H9 (cell line): Measurements from ENCODE around the gene SLC10A3. TPM values are rescaled to one million over a fixed set of nuclear protein-coding genes. Genes with fewer than 3 reads are reported as not detected.

ENCODE experiments used
- DNase-seq: peaks from one replicate; pipeline ENCODE4 v3.0.0-alpha.2; 2017
- H2AFZ ChIP-seq: one replicate; pipeline ENCODE4 v1.6.1; 2013; ENCODE audit warnings: mild to moderate bottlenecking, low read length, control low read depth, moderate library complexity
- H2AK5ac ChIP-seq: 2 replicates; pipeline ENCODE4 v1.6.1; 2013; ENCODE audit warnings: low read length, control low read depth, mixed read lengths; ENCODE audit not compliant: insufficient read length
- H2BK120ac ChIP-seq: one replicate; pipeline ENCODE4 v1.6.1; 2013; ENCODE audit warnings: low read depth, mild to moderate bottlenecking, low read length, control low read depth, inconsistent platforms; ENCODE audit not compliant: poor library complexity, severe bottlenecking
- H2BK12ac ChIP-seq: 2 replicates; pipeline ENCODE4 v1.6.1; 2013; ENCODE audit warnings: low read length, control low read depth, mixed read lengths, low read depth; ENCODE audit not compliant: insufficient read length
- H2BK15ac ChIP-seq: 2 replicates; pipeline ENCODE4 v1.6.1; 2013; ENCODE audit warnings: low read depth, low read length, control low read depth
- H2BK20ac ChIP-seq: one replicate; pipeline ENCODE4 v1.6.1; 2013; ENCODE audit warnings: low read depth, mild to moderate bottlenecking, low read length, control low read depth, inconsistent platforms; ENCODE audit not compliant: poor library complexity, severe bottlenecking
- H2BK5ac ChIP-seq: 2 replicates; pipeline ENCODE4 v1.6.1; 2013; ENCODE audit warnings: low read length, control low read depth, mixed read lengths; ENCODE audit not compliant: insufficient read length
- H3K14ac ChIP-seq: 2 replicates; pipeline ENCODE4 v1.6.1; 2013; ENCODE audit warnings: low read length, control low read depth; ENCODE audit not compliant: insufficient read depth
- H3K18ac ChIP-seq: 2 replicates; pipeline ENCODE4 v1.6.1; 2013; ENCODE audit warnings: low read depth, mild to moderate bottlenecking, mixed read lengths, low read length, control low read depth; ENCODE audit not compliant: insufficient read length
- H3K23ac ChIP-seq: 2 replicates; pipeline ENCODE4 v1.6.1; 2013; ENCODE audit warnings: low read length, control low read depth, mixed read lengths, low read depth; ENCODE audit not compliant: insufficient read length
- H3K23me2 ChIP-seq: 2 replicates; pipeline ENCODE4 v1.6.1; 2013; ENCODE audit warnings: low read depth, mild to moderate bottlenecking, mixed read lengths, low read length, control low read depth; ENCODE audit not compliant: insufficient read length, poor library complexity, severe bottlenecking
- H3K27ac ChIP-seq: 2 replicates; pipeline ENCODE4 v1.5.1; 2013; ENCODE audit warnings: low read length, control low read depth, mixed read lengths, low read depth; ENCODE audit not compliant: insufficient read length
- H3K27me3 ChIP-seq: 2 replicates; pipeline ENCODE4 v1.6.1; 2013; ENCODE audit warnings: low read length, control low read depth, inconsistent platforms; ENCODE audit not compliant: insufficient read depth
- H3K4ac ChIP-seq: 2 replicates; pipeline ENCODE4 v1.6.1; 2013; ENCODE audit warnings: low read depth, mild to moderate bottlenecking, control low read depth, inconsistent platforms, low read length, moderate library complexity
- H3K4me1 ChIP-seq: 2 replicates; pipeline ENCODE4 v1.6.1; 2013; ENCODE audit warnings: low read length, control low read depth, inconsistent platforms; ENCODE audit not compliant: insufficient read depth
- H3K4me2 ChIP-seq: 2 replicates; pipeline ENCODE4 v1.6.1; 2013; ENCODE audit warnings: low read length, control low read depth, mixed read lengths; ENCODE audit not compliant: insufficient read length, insufficient read depth
- H3K56ac ChIP-seq: 2 replicates; pipeline ENCODE4 v1.6.1; 2013; ENCODE audit warnings: low read depth, mild to moderate bottlenecking, mixed read lengths, low read length, control low read depth; ENCODE audit not compliant: insufficient read length
- H3K79me1 ChIP-seq: 2 replicates; pipeline ENCODE4 v1.6.1; 2013; ENCODE audit warnings: low read depth, mild to moderate bottlenecking, moderate library complexity, low read length, control low read depth, inconsistent platforms; ENCODE audit not compliant: insufficient read depth, poor library complexity, severe bottlenecking
- H3K79me2 ChIP-seq: 2 replicates; pipeline ENCODE4 v1.6.1; 2013; ENCODE audit warnings: low read length, control low read depth, inconsistent platforms; ENCODE audit not compliant: insufficient read depth
- H3K9ac ChIP-seq: 2 replicates; pipeline ENCODE4 v1.6.1; 2013; ENCODE audit warnings: low read length, control low read depth, mixed read lengths; ENCODE audit not compliant: insufficient read length; ENCODE audit errors: extremely low read depth
- H3K9me3 ChIP-seq: one replicate; pipeline ENCODE4 v1.6.1; 2013; ENCODE audit warnings: low read depth, low read length, inconsistent platforms; ENCODE audit not compliant: control insufficient read depth
- H3T11ph ChIP-seq: one replicate; pipeline ENCODE4 v1.6.1; 2013; ENCODE audit warnings: mild to moderate bottlenecking, low read length, control low read depth, inconsistent platforms
- H4K20me1 ChIP-seq: one replicate; pipeline ENCODE4 v1.6.1; 2013; ENCODE audit not compliant: control insufficient read depth, insufficient read length, insufficient read depth
- H4K5ac ChIP-seq: 2 replicates; pipeline ENCODE4 v1.6.1; 2013; ENCODE audit warnings: low read depth, mild to moderate bottlenecking, mixed read lengths, low read length, control low read depth; ENCODE audit not compliant: insufficient read length
- H4K8ac ChIP-seq: replicated peaks from 2 replicates; pipeline ENCODE4 v1.6.1; 2013; ENCODE audit warnings: low read length, control low read depth, mixed read lengths, low read depth; ENCODE audit not compliant: insufficient read length
- H4K91ac ChIP-seq: 2 replicates; pipeline ENCODE4 v1.6.1; 2013; ENCODE audit warnings: low read depth, mild to moderate bottlenecking, moderate library complexity, mixed read lengths, low read length, control low read depth; ENCODE audit not compliant: insufficient read length
- H3K27ac Mint-ChIP-seq, 3 experiments: 2 replicates in 2 of 3; 3 replicates in 1 of 3; pipeline ENCODE4 v1.8.0; 2020 to 2021; ENCODE audit warnings: mixed read lengths in 3 of 3, mild to moderate bottlenecking in 1 of 3, moderate library complexity in 1 of 3
- H3K27me3 Mint-ChIP-seq: 2 replicates; pipeline ENCODE4 v1.8.0; 2021; ENCODE audit warnings: low read depth, mild to moderate bottlenecking, moderate library complexity, mixed read lengths
- H3K36me3 Mint-ChIP-seq, 3 experiments: 2 replicates in 2 of 3; 3 replicates in 1 of 3; pipeline ENCODE4 v1.8.0; 2020 to 2021; ENCODE audit warnings: low read depth in 3 of 3, mixed read lengths in 3 of 3; ENCODE audit not compliant: insufficient read depth in 1 of 3
- H3K4me1 Mint-ChIP-seq, 2 experiments: 2 replicates each; pipeline ENCODE4 v1.8.0; 2020; ENCODE audit warnings: mixed read lengths in 2 of 2
- H3K4me3 Mint-ChIP-seq, 2 experiments: 2 replicates in 1 of 2; 3 replicates in 1 of 2; pipeline ENCODE4 v1.8.0; 2020 to 2021; ENCODE audit warnings: mild to moderate bottlenecking in 2 of 2, mixed read lengths in 2 of 2, moderate library complexity in 1 of 2
- H3K9me3 Mint-ChIP-seq, 2 experiments: 2 replicates in 1 of 2; 3 replicates in 1 of 2; pipeline ENCODE4 v1.8.0; 2020; ENCODE audit warnings: mild to moderate bottlenecking in 2 of 2, mixed read lengths in 2 of 2, moderate library complexity in 1 of 2
- CTCF ChIP-seq: fragments of 200-600 bp; sonication (generic); conservative IDR thresholded peaks from 3 replicates; pipeline ENCODE4 v1.8.0; 2021; ENCODE audit warnings: antibody characterized with exemption, mild to moderate bottlenecking
- WGBS: extraction: QIAGEN DNeasy Blood & Tissue Kit; methylation state at CpG from one replicate; pipeline ENCODE4 v1.1.7; 2013; ENCODE audit warnings: missing lambda C conversion rate, low lambda C conversion rate, mixed read lengths; ENCODE audit not compliant: insufficient read length; ENCODE audit errors: extremely low coverage; 5-methylcytosine and 5-hydroxymethylcytosine counted together
- total RNA-seq: library from RNA; stranded (reverse); gene quantifications from 2 replicates; pipeline ENCODE4 v1.2.1, GENCODE V29; 2021

SLC10A3 gene
- total RNA-seq, 1 experiment from 2014 or later: 8.8 TPM

DNA sequence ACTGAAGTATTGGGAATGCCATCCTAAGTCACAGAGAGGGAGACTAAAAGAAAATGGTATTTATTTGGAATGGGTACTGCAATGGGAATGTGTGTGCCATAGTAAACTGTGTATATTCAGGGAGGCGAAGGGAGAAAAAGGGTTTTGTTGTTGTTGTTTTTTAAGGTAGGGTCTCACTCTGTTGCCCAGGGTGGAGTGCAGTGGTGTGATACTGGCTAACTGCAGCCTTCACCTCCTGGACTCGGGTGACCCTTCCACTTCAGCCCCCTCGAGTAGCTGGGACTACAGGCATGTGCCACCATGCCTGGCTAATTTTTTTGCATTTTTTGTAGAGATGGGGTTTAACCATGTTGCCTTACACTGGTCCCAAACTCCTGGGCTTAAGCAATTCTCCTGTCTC, 4.3 kb upstream of the SLC10A3 start:
- no peak overlapping the region for H3K4ac ChIP-seq
- no peak overlapping the region for H2BK20ac ChIP-seq
- no CpG with 5 or more reads among the region's 3 CpGs for WGBS
- no peak overlapping the region for H3K4me3 Mint-ChIP-seq
- no peaks in the 10 kb centered on the region for H3K79me1 ChIP-seq
- H2BK12ac ChIP-seq: no peak overlapping the region
- H3K9ac ChIP-seq: no peak overlapping the region
- no peak overlapping the region for H4K8ac ChIP-seq
- peaks cover 7% of the 10 kb centered on the region for H3K9me3 ChIP-seq
- H3K56ac ChIP-seq: no peak overlapping the region
- H3K9me3 Mint-ChIP-seq: peaks cover 55 to 65% of the 10 kb centered on the region in 2 experiments
- H3K23ac ChIP-seq: no peak overlapping the region
- H4K91ac ChIP-seq: no peak overlapping the region
- H2AFZ ChIP-seq: no peak overlapping the region
- no peak overlapping the region for H3K4me2 ChIP-seq
- DNase-seq: no peak
- H4K20me1 ChIP-seq: no peaks in the 10 kb centered on the region
- H2AK5ac ChIP-seq: no peak overlapping the region
- H2BK15ac ChIP-seq: no peak overlapping the region
- no peak overlapping the region for H3K27ac ChIP-seq
- H2BK120ac ChIP-seq: no peak overlapping the region
- H3K36me3 Mint-ChIP-seq: no peaks in the 10 kb centered on the region; a peak in 2 of 7 replicates
- H4K5ac ChIP-seq: no peak overlapping the region
- no peak overlapping the region for H3K14ac ChIP-seq
- H3K4me1 Mint-ChIP-seq: peaks cover 1 to 4% of the 10 kb centered on the region in 2 experiments; a peak in 3 of 4 replicates
- H3K18ac ChIP-seq: no peak overlapping the region
- H2BK5ac ChIP-seq: no peak overlapping the region
- no peaks in the 10 kb centered on the region for H3K4me1 ChIP-seq
- H3T11ph ChIP-seq: no peak overlapping the region
- no peaks in the 10 kb centered on the region for H3K79me2 ChIP-seq
- no peaks in the 10 kb centered on the region for H3K23me2 ChIP-seq
- H3K27ac Mint-ChIP-seq: no peak overlapping the region
- H3K27me3 ChIP-seq: no peaks in the 10 kb centered on the region
- TF ChIP-seq CTCF: no peak
- peaks cover 7% of the 10 kb centered on the region; the same call in 1 of the 2 replicates for H3K27me3 Mint-ChIP-seq
